22Rv1 (cell line): ENCODE results near the gene LRRC70.

Experiments
- CTCF ChIP-seq: fragments of 450-650 bp; IDR thresholded peaks from 2 replicates; pipeline ENCODE4 v1.5.1; 2017; ENCODE audit warnings: mild to moderate bottlenecking
- ZFX ChIP-seq: fragments of 450-650 bp; IDR thresholded peaks from 2 replicates; pipeline ENCODE4 v1.6.1; 2017; ENCODE audit warnings: antibody characterized with exemption, borderline replicate concordance

- no peak for TF ChIP-seq CTCF
- TF ChIP-seq ZFX, result no peak
Observed at GRCh38 chr5:62550103-62550502, 28.5 kb upstream of the LRRC70 start.
